Measurements from ENCODE around the gene PHPT1. TPM values are rescaled to one million over a fixed set of nuclear protein-coding genes. Genes with fewer than 3 reads are reported as not detected.

PHPT1 gene
- total and polyA plus RNA-seq, 2 of the 13 experiments (the other 11 are each of a cell fraction or from before 2014, with no cell fraction given), result 189 to 192 TPM

GRCh38 chr9:136882109-136882946 lies 33.1 kb downstream of the PHPT1 start (continued):
- TF ChIP-seq KDM2A (CRISPR knock-in tag; IDR thresholded peaks at IDR 0.05; ENCODE audit: borderline replicate concordance, low read depth) (peak; percentile 72; the same call in 1 of the 2 replicates), ZHX1 (CRISPR knock-in tag; IDR thresholded peaks at IDR 0.05; ENCODE audit: low read depth) (no peak), ZNF225 (CRISPR knock-in tag; IDR thresholded peaks at IDR 0.05) (no peak), THAP7 (CRISPR knock-in tag; IDR thresholded peaks at IDR 0.05) (0 out of 2 replicates have a peak, but pooled peaks have one; percentile 38), IRF1 (CRISPR knock-in tag; IDR thresholded peaks at IDR 0.05; ENCODE audit: low read depth) (peak; percentile 92; the same call in 1 of the 2 replicates), CENPBD1 (CRISPR knock-in tag; IDR thresholded peaks at IDR 0.05; ENCODE audit: borderline replicate concordance, low read depth) (no peak), HMG20A (CRISPR knock-in tag; IDR thresholded peaks at IDR 0.05; ENCODE audit: borderline replicate concordance) (peak; percentile 58; the same call in 1 of the 2 replicates), E2F5 (CRISPR knock-in tag; conservative IDR thresholded peaks at IDR 0.05) (no peak), ZNF12 (CRISPR knock-in tag; IDR thresholded peaks at IDR 0.05) (0 out of 2 replicates have a peak, but pooled peaks have one; percentile 47), MED13 (CRISPR knock-in tag; IDR thresholded peaks at IDR 0.05) (no peak), ZNF350 (CRISPR knock-in tag; IDR thresholded peaks at IDR 0.05; ENCODE audit: borderline replicate concordance, low read depth) (peak; percentile 78; the same call in 1 of the 2 replicates), ZNF282 (IDR thresholded peaks at IDR 0.05; ENCODE audit: partially characterized antibody) (no peak), SNAPC2 (CRISPR knock-in tag; IDR thresholded peaks at IDR 0.05) (no peak), HMGXB3 (CRISPR knock-in tag; IDR thresholded peaks at IDR 0.05; ENCODE audit: borderline replicate concordance) (peak; percentile 89; the same call in 1 of the 2 replicates), MBNL3 (CRISPR knock-in tag; conservative IDR thresholded peaks at IDR 0.05) (no peak), MIER3 (CRISPR knock-in tag; IDR thresholded peaks at IDR 0.05; ENCODE audit: borderline replicate concordance) (peak; percentile 84)

Measured in HepG2 (cell line).